Fibroblast of mammary gland (primary cell): ENCODE measurements around the gene PAFAH2.

ENCODE experiments used
- DNase-seq: peaks from one replicate; pipeline ENCODE4 v3.0.0-alpha.2; 2010; ENCODE audit warnings: low read depth
- H3K4me3 ChIP-seq: 2 replicates; pipeline ENCODE4 v1.5.1; 2011; ENCODE audit warnings: low read depth, mild to moderate bottlenecking, low read length, moderate library complexity; ENCODE audit not compliant: control insufficient read depth
- CTCF ChIP-seq: conservative IDR thresholded peaks from 2 replicates; pipeline ENCODE4 v1.5.1; 2011; ENCODE audit warnings: low read depth, low read length, inconsistent platforms; ENCODE audit not compliant: control insufficient read depth, insufficient read depth

The PAFAH2 gene

GRCh38 chr1:25955553-25955952 lies 42.3 kb downstream of the PAFAH2 start:
- no peak for TF ChIP-seq CTCF
- no peak overlapping the region for H3K4me3 ChIP-seq
- DNase-seq = no peak

- H3K4me3 ChIP-seq = no peak overlapping the region
- TF ChIP-seq CTCF = no peak
- peak; percentile 36 for DNase-seq
Measured at GRCh38 chr1:25954282-25954938, 43.5 kb downstream of the PAFAH2 start.

GRCh38 chr1:25952841-25953401 lies 44.9 kb downstream of the PAFAH2 start:
- DNase-seq = peak; percentile 70
- no peak for TF ChIP-seq CTCF
- no peak overlapping the region for H3K4me3 ChIP-seq

GRCh38 chr1:25948641-25949040 lies 49.2 kb downstream of the PAFAH2 start:
- no peak for DNase-seq
- H3K4me3 ChIP-seq = no peak overlapping the region
- TF ChIP-seq CTCF = no peak

GRCh38 chr1:25947027-25947426 lies 50.8 kb downstream of the PAFAH2 start:
- H3K4me3 ChIP-seq = no peak overlapping the region
- no peak for TF ChIP-seq CTCF
- DNase-seq = no peak

GRCh38 chr1:25945761-25946160 lies 52.1 kb downstream of the PAFAH2 start:
- H3K4me3 ChIP-seq = no peak overlapping the region
- DNase-seq = no peak
- TF ChIP-seq CTCF = no peak
